Measurements from ENCODE around the gene CACNG8.

The CACNG8 gene

GRCh38 chr19:53992815-53993214, 30.1 kb downstream of the CACNG8 start:
- H3K4me3 ChIP-seq (ENCODE audit: low read depth, low read length) = no peak overlapping the region
- TF ChIP-seq MAX (IDR thresholded peaks at IDR 0.05; ENCODE audit: low read depth, low read length) = no peak
- DNase-seq (ENCODE audit: low read depth) = no peak

DNA sequence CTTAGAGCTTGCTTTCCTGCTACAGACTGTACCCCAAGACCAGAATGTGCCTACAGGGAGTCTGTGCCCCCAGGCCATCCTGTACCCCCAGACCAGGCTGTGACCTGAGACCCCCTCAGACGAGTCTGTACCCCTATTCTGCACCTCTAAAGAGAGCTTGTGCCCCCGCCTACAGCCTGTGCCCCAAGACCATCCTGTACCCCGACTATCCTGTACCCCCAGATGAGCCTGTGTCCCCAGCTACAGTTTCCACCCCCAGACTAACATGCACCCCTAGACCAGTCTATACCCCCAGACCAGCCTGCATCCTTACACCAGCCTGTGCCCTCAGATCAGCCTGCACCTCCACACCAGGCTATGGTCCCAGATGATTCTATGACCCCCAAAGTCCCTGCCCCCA, 30.7 kb downstream of the CACNG8 start:
- no peak overlapping the region for H3K4me3 ChIP-seq (ENCODE audit: low read depth, low read length)
- no peak for DNase-seq (ENCODE audit: low read depth)
- TF ChIP-seq POLR2A (IDR thresholded peaks at IDR 0.05; ENCODE audit: extremely low read depth, insufficient read length) (no peak), CTCF (IDR thresholded peaks at IDR 0.05; ENCODE audit: low read depth, low read length) (no peak), MAX (IDR thresholded peaks at IDR 0.05; ENCODE audit: low read depth, low read length) (no peak), MYC (IDR thresholded peaks at IDR 0.05; ENCODE audit: low read depth, low read length) (no peak)

DNA sequence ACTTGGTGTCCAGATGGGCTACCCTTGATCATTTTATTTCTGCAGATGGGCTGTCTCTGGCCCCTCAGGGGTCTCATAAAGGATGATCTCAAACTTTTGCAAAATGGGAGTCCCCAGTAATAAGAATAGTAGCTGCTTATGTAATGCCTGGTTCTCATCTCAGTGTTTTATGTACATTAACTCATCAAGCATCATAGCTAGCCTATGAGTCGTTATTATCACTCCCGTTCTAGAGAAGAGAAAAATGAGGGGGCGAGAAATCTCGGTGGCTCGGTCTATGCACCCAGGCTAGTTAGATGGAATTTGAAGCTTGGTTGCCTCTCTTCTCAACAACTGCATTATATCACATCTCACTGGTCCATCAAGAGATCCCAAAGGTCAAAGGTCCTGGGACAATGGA, 32.1 kb downstream of the CACNG8 start:
- TF ChIP-seq MAX (IDR thresholded peaks at IDR 0.05; ENCODE audit: low read depth, low read length) (no peak), MYC (IDR thresholded peaks at IDR 0.05; ENCODE audit: low read depth, low read length) (no peak), POLR2A (IDR thresholded peaks at IDR 0.05; ENCODE audit: extremely low read depth, insufficient read length) (no peak), CTCF (IDR thresholded peaks at IDR 0.05; ENCODE audit: low read depth, low read length) (no peak)
- DNase-seq (ENCODE audit: low read depth) = no peak
- no peak overlapping the region for H3K4me3 ChIP-seq (ENCODE audit: low read depth, low read length)

GRCh38 chr19:53998223-53998622, 35.5 kb downstream of the CACNG8 start:
- TF ChIP-seq MYC (IDR thresholded peaks at IDR 0.05; ENCODE audit: low read depth, low read length) (no peak), MAX (IDR thresholded peaks at IDR 0.05; ENCODE audit: low read depth, low read length) (no peak)
- no peak overlapping the region for H3K4me3 ChIP-seq (ENCODE audit: low read depth, low read length)
- DNase-seq (ENCODE audit: low read depth) = no peak

DNA sequence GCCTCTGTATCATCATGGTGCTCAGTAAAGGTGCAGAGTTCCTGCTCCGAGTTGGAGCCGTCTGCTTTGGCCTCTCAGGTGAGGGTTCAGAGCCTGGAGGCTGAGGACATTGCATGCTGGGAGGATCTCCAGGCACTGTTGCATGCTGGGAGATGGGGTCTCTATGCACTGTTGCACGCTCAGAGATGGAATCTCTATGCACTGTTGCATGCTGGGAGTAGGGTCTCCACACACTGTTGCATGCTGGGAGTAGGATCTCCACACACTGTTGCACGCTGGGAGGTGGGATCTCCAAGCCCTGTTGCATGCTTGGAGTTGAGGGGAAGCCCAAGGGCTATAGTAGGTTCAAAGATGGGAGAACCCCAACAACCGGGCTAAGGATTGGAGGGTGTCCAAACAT, 37.0 kb downstream of the CACNG8 start:
- DNase-seq (ENCODE audit: low read depth) = no peak
- H3K4me3 ChIP-seq (ENCODE audit: low read depth, low read length) = no peak overlapping the region
- TF ChIP-seq MAX (IDR thresholded peaks at IDR 0.05; ENCODE audit: low read depth, low read length) = no peak
- TF ChIP-seq CTCF (IDR thresholded peaks at IDR 0.05; ENCODE audit: low read depth, low read length) = no peak
- TF ChIP-seq MYC (IDR thresholded peaks at IDR 0.05; ENCODE audit: low read depth, low read length) = no peak
- TF ChIP-seq POLR2A (IDR thresholded peaks at IDR 0.05; ENCODE audit: extremely low read depth, insufficient read length) = no peak

GRCh38 chr19:54001496-54001895, 38.8 kb downstream of the CACNG8 start:
- TF ChIP-seq POLR2A (IDR thresholded peaks at IDR 0.05; ENCODE audit: extremely low read depth, insufficient read length) = no peak
- TF ChIP-seq MAX (IDR thresholded peaks at IDR 0.05; ENCODE audit: low read depth, low read length) = no peak
- TF ChIP-seq MYC (IDR thresholded peaks at IDR 0.05; ENCODE audit: low read depth, low read length) = no peak
- TF ChIP-seq CTCF (IDR thresholded peaks at IDR 0.05; ENCODE audit: low read depth, low read length) = no peak
- DNase-seq (ENCODE audit: low read depth) = no peak
- no peak overlapping the region for H3K4me3 ChIP-seq (ENCODE audit: low read depth, low read length)

Measured in NB4 (cell line).